DLD1 (cell line): Measurements from ENCODE around the gene RIOK2.
"Not testable (repeated sequence)": the region's sequence is repeated elsewhere in the genome, so short reads cannot be mapped to it uniquely, and the experiment has no call there.

ENCODE experiments used
- in situ Hi-C: cut with HindIII; loops from 2 replicates; pipeline ENCODE4 v1.10.0; 2017; ENCODE audit warnings: low sequenced_read_pairs

RIOK2 gene

GRCh38 chr5:97171703-97172102 lies 11.3 kb downstream of the RIOK2 start:
- in situ Hi-C loops, result loop anchor here (10.0 to 25.0 kb wide), 3 partner anchors 309 to 559 kb away; no protein-coding TSS in a partner anchor

GRCh38 chr5:97167435-97167834 lies 15.6 kb downstream of the RIOK2 start:
- in situ Hi-C loops, result loop anchor here (25.0 kb wide), 2 partner anchors 305 to 555 kb away; no protein-coding TSS in a partner anchor

GRCh38 chr5:97165726-97166125 lies 17.3 kb downstream of the RIOK2 start:
- in situ Hi-C loops, result loop anchor here (25.0 kb wide), 2 partner anchors 303 to 553 kb away; no protein-coding TSS in a partner anchor

- in situ Hi-C loops, result loop anchor here (25.0 kb wide), 2 partner anchors 303 to 553 kb away; no protein-coding TSS in a partner anchor
These were observed 18.2 kb downstream of the RIOK2 start for GRCh38 chr5:97164846-97165245.

GRCh38 chr5:97163790-97164285 lies 19.2 kb downstream of the RIOK2 start:
- in situ Hi-C loops, result loop anchor here (25.0 kb wide), 2 partner anchors 302 to 552 kb away; no protein-coding TSS in a partner anchor

GRCh38 chr5:97163360-97163764 lies 19.7 kb downstream of the RIOK2 start:
- in situ Hi-C loops, result loop anchor here (25.0 kb wide), 2 partner anchors 301 to 551 kb away; no protein-coding TSS in a partner anchor

GRCh38 chr5:97162045-97162444 lies 21.0 kb downstream of the RIOK2 start:
- in situ Hi-C loops, result loop anchor here (25.0 kb wide), 2 partner anchors 300 to 550 kb away; no protein-coding TSS in a partner anchor

GRCh38 chr5:97157689-97158088 lies 25.4 kb downstream of the RIOK2 start:
- in situ Hi-C loops, result loop anchor here (25.0 kb wide), 2 partner anchors 295 to 545 kb away; no protein-coding TSS in a partner anchor

- in situ Hi-C loops, result loop anchor here (25.0 kb wide), 2 partner anchors 289 to 539 kb away; no protein-coding TSS in a partner anchor
These were observed 31.7 kb downstream of the RIOK2 start for GRCh38 chr5:97151370-97151769.

- in situ Hi-C loops, result loop anchor here (25.0 kb wide), 2 partner anchors 288 to 538 kb away; no protein-coding TSS in a partner anchor
These were observed 32.6 kb downstream of the RIOK2 start for GRCh38 chr5:97150401-97150800.

- in situ Hi-C loops, result loop anchor here (25.0 kb wide), 2 partner anchors 287 to 537 kb away; no protein-coding TSS in a partner anchor
These were observed 33.3 kb downstream of the RIOK2 start for GRCh38 chr5:97149709-97150108.

GRCh38 chr5:97148288-97148687 lies 34.8 kb downstream of the RIOK2 start:
- in situ Hi-C loops, result no loop called here

- in situ Hi-C loops, result no loop called here
These were observed 39.3 kb downstream of the RIOK2 start for GRCh38 chr5:97143704-97144103.

- in situ Hi-C loops, result no loop called here
These were observed 40.4 kb downstream of the RIOK2 start, which contains the start of gene LIX1 for GRCh38 chr5:97142521-97143254. Gene LIX1 (minus strand): TSS chr5:97142611. CDS start chr5:97142576, 35 bp downstream.

- in situ Hi-C loops, result no loop called here
These were observed 41.5 kb downstream of the RIOK2 start for GRCh38 chr5:97141539-97141938.

GRCh38 chr5:97141031-97141430 lies 42.0 kb downstream of the RIOK2 start:
- in situ Hi-C loops, result no loop called here

- in situ Hi-C loops, result not testable (repeated sequence)
These were observed 42.8 kb downstream of the RIOK2 start for GRCh38 chr5:97140250-97140649.

- in situ Hi-C loops, result no loop called here
These were observed 46.6 kb downstream of the RIOK2 start for GRCh38 chr5:97136475-97136874.

GRCh38 chr5:97135868-97136267 lies 47.2 kb downstream of the RIOK2 start:
- in situ Hi-C loops, result no loop called here

GRCh38 chr5:97134634-97135033 lies 48.4 kb downstream of the RIOK2 start:
- in situ Hi-C loops, result no loop called here

- in situ Hi-C loops, result no loop called here
These were observed 49.9 kb downstream of the RIOK2 start for GRCh38 chr5:97133101-97133500.

GRCh38 chr5:97131921-97132320 lies 51.1 kb downstream of the RIOK2 start:
- in situ Hi-C loops, result no loop called here
